Right lobe of liver (tissue), 4 donors: ENCODE measurements around the gene MRPL14.

Source experiments
- CTCF ChIP-seq, 4 donors: fragments of 200-600 bp in 3 of 4; fragments of 450-650 bp in 1 of 4; IDR thresholded peaks; one replicate each; pipeline versions ENCODE4 v1.5.1 to v1.8.0; 2016 to 2022; ENCODE audit warnings: antibody characterized with exemption in 4 of 4, mild to moderate bottlenecking in 2 of 4
- POLR2A ChIP-seq: fragments of 450-650 bp; IDR thresholded peaks from one replicate; pipeline ENCODE4 v1.6.1; 2017; ENCODE audit warnings: antibody characterized with exemption, mild to moderate bottlenecking
- donor health status: DM: no; HTN: no; CAD: no.
- donor health status: DM: no; HTN: no; CAD: no.
- donor health status: DM: no; HTN: yes; CAD: no.

GRCh38 chr6:44064948-44065272 is 62.3 kb downstream of the MRPL14 start:
- TF ChIP-seq CTCF (IDR thresholded peaks at IDR 0.05) (no peak), POLR2A (no peak)
